ENCODE results near the gene WFDC5. TPM values are rescaled to one million over a fixed set of nuclear protein-coding genes. Genes with fewer than 3 reads are reported as not detected.
"Not testable (repeated sequence)": the region's sequence is repeated elsewhere in the genome, so short reads cannot be mapped to it uniquely, and the experiment has no call there.

The WFDC5 gene
- not detected for total RNA-seq

- Mint-ChIP-seq H3K9me3 (no peaks in the 10 kb centered on the region), H3K27me3 (ENCODE audit: low read depth) (peaks cover 2% of the 10 kb centered on the region), H3K36me3 (ENCODE audit: low read depth) (no peaks in the 10 kb centered on the region), H3K27ac (no peak within 1 kb of the TSS), H3K4me3 (no peak within 1 kb of the TSS), H3K4me1 (ENCODE audit: low read depth) (peaks cover 10% of the 10 kb centered on the region)
- CTCF ChIA-PET, result interaction anchor here (0.6 to 4.4 kb wide), 4 partner anchors 13 to 71 kb away, joined by 3 to 53 read pairs (median 6); no protein-coding TSS in a partner anchor
- DNase-seq, result peak; percentile 49
- intact Hi-C loops (cut with micrococcal nuclease), result no loop called here
These were observed at the start of gene WFDC5 for GRCh38 chr20:45114465-45115385. TSS of gene WFDC5 (minus strand) at chr20:45115174. CDS start at chr20:45115083, 91 bp downstream.

- Mint-ChIP-seq H3K4me3 (no peak overlapping the region), H3K36me3 (ENCODE audit: low read depth) (no peaks in the 10 kb centered on the region), H3K4me1 (ENCODE audit: low read depth) (no peaks in the 10 kb centered on the region), H3K27ac (no peak overlapping the region), H3K27me3 (ENCODE audit: low read depth) (peaks cover 52% of the 10 kb centered on the region), H3K9me3 (peaks cover 13% of the 10 kb centered on the region)
- no peak for DNase-seq
- intact Hi-C loops (cut with micrococcal nuclease), result no loop called here
- CTCF ChIA-PET, result interaction anchor here (1.0 to 2.1 kb wide), 2 partner anchors 10 to 24 kb away, joined by 3 to 8 read pairs; no protein-coding TSS in a partner anchor
These were observed 48.3 kb upstream of the WFDC5 start for GRCh38 chr20:45163083-45163803.

DNA sequence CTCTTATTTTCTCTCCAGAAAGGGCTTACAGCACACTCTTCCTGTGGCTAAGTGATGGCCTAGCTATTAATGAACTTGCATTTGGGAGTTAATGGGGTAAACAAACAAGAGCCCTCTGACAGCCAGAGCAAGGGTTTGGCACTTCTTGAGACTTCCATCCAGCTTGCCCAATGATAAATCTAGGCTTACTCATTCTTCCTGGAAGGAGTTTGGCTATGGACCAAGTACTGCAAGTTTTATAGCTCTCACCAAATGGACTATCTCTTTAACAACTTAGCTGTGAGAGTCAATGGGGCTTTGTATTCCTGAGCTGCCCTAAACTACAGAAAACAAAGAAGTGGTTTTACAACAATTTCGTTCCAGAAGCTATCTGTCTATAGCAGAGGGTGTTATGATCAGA is 43.0 kb upstream of the WFDC5 start:
- H3K4me1 Mint-ChIP-seq (ENCODE audit: low read depth), result no peaks in the 10 kb centered on the region
- H3K36me3 Mint-ChIP-seq (ENCODE audit: low read depth), result no peaks in the 10 kb centered on the region
- CTCF ChIA-PET, result no interaction called here
- no peak overlapping the region for H3K27ac Mint-ChIP-seq
- no peak overlapping the region for H3K4me3 Mint-ChIP-seq
- no peak for DNase-seq
- peaks cover 16% of the 10 kb centered on the region for H3K9me3 Mint-ChIP-seq
- peaks cover 28% of the 10 kb centered on the region for H3K27me3 Mint-ChIP-seq (ENCODE audit: low read depth)
- intact Hi-C loops (cut with micrococcal nuclease), result no loop called here

- no peaks in the 10 kb centered on the region for H3K4me1 Mint-ChIP-seq (ENCODE audit: low read depth)
- H3K27me3 Mint-ChIP-seq (ENCODE audit: low read depth), result peaks cover 22% of the 10 kb centered on the region
- peaks cover 13% of the 10 kb centered on the region for H3K9me3 Mint-ChIP-seq
- no peak overlapping the region for H3K4me3 Mint-ChIP-seq
- H3K36me3 Mint-ChIP-seq (ENCODE audit: low read depth), result no peaks in the 10 kb centered on the region
- DNase-seq, result no peak
- intact Hi-C loops (cut with micrococcal nuclease), result no loop called here
- CTCF ChIA-PET, result no interaction called here
- H3K27ac Mint-ChIP-seq, result no peak overlapping the region
These were observed 41.7 kb upstream of the WFDC5 start for GRCh38 chr20:45156713-45157112.

- H3K27me3 Mint-ChIP-seq (ENCODE audit: low read depth), result peaks cover 14% of the 10 kb centered on the region
- CTCF ChIA-PET; H3K36me3 Mint-ChIP-seq (ENCODE audit: low read depth); intact Hi-C loops (cut with micrococcal nuclease); H3K27ac Mint-ChIP-seq; H3K4me1 Mint-ChIP-seq (ENCODE audit: low read depth); H3K4me3 Mint-ChIP-seq; DNase-seq: not testable (repeated sequence)
- H3K9me3 Mint-ChIP-seq, result peaks cover 13% of the 10 kb centered on the region
These were observed 39.8 kb upstream of the WFDC5 start for GRCh38 chr20:45154794-45155193.

- Mint-ChIP-seq H3K4me3 (no peak overlapping the region), H3K27ac (no peak overlapping the region), H3K4me1 (ENCODE audit: low read depth) (no peaks in the 10 kb centered on the region), H3K36me3 (ENCODE audit: low read depth) (no peaks in the 10 kb centered on the region), H3K9me3 (peaks cover 12% of the 10 kb centered on the region), H3K27me3 (ENCODE audit: low read depth) (peaks cover 18% of the 10 kb centered on the region)
- DNase-seq, result no peak
- intact Hi-C loops (cut with micrococcal nuclease), result no loop called here
- CTCF ChIA-PET, result no interaction called here
These were observed 39.2 kb upstream of the WFDC5 start for GRCh38 chr20:45154183-45154582.

DNA sequence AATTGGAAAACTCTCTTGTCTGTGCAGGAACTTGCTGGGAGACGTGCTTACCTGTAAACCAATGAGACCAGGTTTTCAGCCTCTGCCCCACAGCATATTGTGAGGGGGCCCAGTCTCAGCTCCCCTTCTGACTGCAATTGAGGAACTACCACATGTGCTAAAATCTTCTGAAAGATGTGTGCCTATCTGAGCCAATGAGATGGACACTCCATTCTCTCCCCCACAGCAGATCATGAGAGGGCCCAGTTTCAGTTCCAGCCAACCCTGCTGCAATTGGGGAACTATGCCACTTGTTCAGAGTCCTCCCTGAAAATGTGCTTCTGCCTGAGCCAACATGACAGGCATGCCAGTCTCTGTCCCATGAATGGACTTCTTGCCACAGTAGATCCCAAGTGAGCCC is 38.8 kb upstream of the WFDC5 start:
- CTCF ChIA-PET, result interaction anchor here (0.8 to 1.1 kb wide), 2 partner anchors 10 to 138 kb away, joined by 3 to 4 read pairs; no protein-coding TSS in a partner anchor
- intact Hi-C loops (cut with micrococcal nuclease), result no loop called here
- Mint-ChIP-seq H3K27ac (no peak overlapping the region), H3K4me3 (no peak overlapping the region), H3K4me1 (ENCODE audit: low read depth) (no peaks in the 10 kb centered on the region), H3K27me3 (ENCODE audit: low read depth) (peaks cover 17% of the 10 kb centered on the region), H3K36me3 (ENCODE audit: low read depth) (no peaks in the 10 kb centered on the region), H3K9me3 (peaks cover 7% of the 10 kb centered on the region)
- no peak for DNase-seq

- Mint-ChIP-seq H3K4me3 (no peak overlapping the region), H3K36me3 (ENCODE audit: low read depth) (no peaks in the 10 kb centered on the region), H3K9me3 (peaks cover 1% of the 10 kb centered on the region), H3K27me3 (ENCODE audit: low read depth) (peaks cover 18% of the 10 kb centered on the region), H3K27ac (no peak overlapping the region), H3K4me1 (ENCODE audit: low read depth) (no peaks in the 10 kb centered on the region)
- DNase-seq, result no peak
- CTCF ChIA-PET, result interaction anchor here (0.6 to 1.1 kb wide), 3 partner anchors 11 to 139 kb away, joined by 3 to 4 read pairs (median 3); no protein-coding TSS in a partner anchor
- intact Hi-C loops (cut with micrococcal nuclease), result no loop called here
These were observed 38.2 kb upstream of the WFDC5 start for GRCh38 chr20:45153147-45153546.

GRCh38 chr20:45152405-45152804 is 37.4 kb upstream of the WFDC5 start:
- Mint-ChIP-seq H3K36me3 (ENCODE audit: low read depth) (no peaks in the 10 kb centered on the region), H3K4me1 (ENCODE audit: low read depth) (no peaks in the 10 kb centered on the region), H3K27me3 (ENCODE audit: low read depth) (peaks cover 20% of the 10 kb centered on the region), H3K9me3 (no peaks in the 10 kb centered on the region), H3K27ac (no peak overlapping the region), H3K4me3 (no peak overlapping the region)
- CTCF ChIA-PET, result interaction anchor here (1.1 kb wide), 1 partner anchor 12 kb away, joined by 3 read pairs; no protein-coding TSS in a partner anchor
- DNase-seq, result no peak
- intact Hi-C loops (cut with micrococcal nuclease), result no loop called here

DNA sequence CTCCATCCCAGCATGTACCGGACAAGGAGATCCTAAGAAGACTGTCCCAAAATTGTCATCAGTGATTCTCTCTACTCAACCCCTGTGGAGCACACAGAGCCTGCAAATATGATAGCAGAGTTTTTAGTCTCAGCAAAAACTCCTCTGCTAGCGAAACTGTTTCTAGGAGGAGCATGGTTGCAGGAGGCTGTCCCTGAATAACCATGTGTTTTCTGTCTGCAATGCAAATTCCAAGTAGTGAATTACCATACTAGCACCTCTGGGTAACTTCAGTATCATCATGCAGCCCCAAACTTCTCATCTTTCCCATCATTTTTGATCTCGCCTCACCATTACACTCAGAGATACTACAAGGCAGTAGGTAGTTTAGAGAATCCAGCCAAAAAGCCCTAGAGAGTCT is 34.1 kb upstream of the WFDC5 start:
- Mint-ChIP-seq H3K4me3 (no peak overlapping the region), H3K4me1 (ENCODE audit: low read depth) (no peaks in the 10 kb centered on the region), H3K36me3 (ENCODE audit: low read depth) (no peaks in the 10 kb centered on the region), H3K27me3 (ENCODE audit: low read depth) (peaks cover 15% of the 10 kb centered on the region), H3K9me3 (no peaks in the 10 kb centered on the region), H3K27ac (no peak overlapping the region)
- intact Hi-C loops (cut with micrococcal nuclease), result no loop called here
- CTCF ChIA-PET, result interaction anchor here (2.2 kb wide), 1 partner anchor 10 kb away, joined by 7 read pairs; no protein-coding TSS in a partner anchor
- DNase-seq, result no peak

GRCh38 chr20:45140836-45141235 is 25.9 kb upstream of the WFDC5 start:
- no peaks in the 10 kb centered on the region for H3K36me3 Mint-ChIP-seq (ENCODE audit: low read depth)
- intact Hi-C loops (cut with micrococcal nuclease), result no loop called here
- CTCF ChIA-PET, result interaction anchor here (0.6 to 4.5 kb wide), 3 partner anchors 29 to 152 kb away, joined by 3 to 62 read pairs (median 4); no protein-coding TSS in a partner anchor

DNA sequence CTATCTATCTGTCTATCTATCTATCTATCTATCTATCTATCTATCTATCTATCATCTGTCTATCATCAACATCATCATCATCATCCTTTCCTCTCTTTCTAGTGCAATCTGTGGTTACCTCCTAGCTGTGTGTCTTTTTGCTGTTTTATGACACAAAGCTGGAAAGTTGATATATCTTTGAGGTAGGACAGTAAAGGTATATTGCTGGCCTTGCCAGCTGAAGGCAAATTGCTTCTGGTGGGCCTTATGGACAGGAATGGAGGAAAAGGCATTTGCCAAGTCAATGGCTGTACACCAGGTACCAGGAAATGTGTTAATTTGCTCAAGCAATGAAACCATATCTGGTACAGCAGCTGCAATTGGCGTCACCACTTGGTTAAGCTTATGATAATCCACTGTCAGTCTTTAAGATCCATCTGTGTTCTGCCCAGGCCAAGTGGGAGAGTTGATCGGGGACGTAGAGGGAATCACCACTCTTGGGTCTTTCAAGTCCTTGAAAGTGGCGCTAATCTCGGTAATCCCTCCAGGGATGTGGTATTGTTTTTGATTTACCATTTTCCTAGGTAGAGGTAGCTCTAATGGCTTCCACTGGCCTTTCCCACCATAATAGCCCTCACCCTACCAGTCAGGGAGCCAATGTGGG is 24.9 kb upstream of the WFDC5 start:
- H3K27me3 Mint-ChIP-seq (ENCODE audit: low read depth); H3K4me1 Mint-ChIP-seq (ENCODE audit: low read depth); H3K9me3 Mint-ChIP-seq; H3K4me3 Mint-ChIP-seq; DNase-seq; H3K36me3 Mint-ChIP-seq (ENCODE audit: low read depth); H3K27ac Mint-ChIP-seq: not testable (repeated sequence)
- intact Hi-C loops (cut with micrococcal nuclease), result loop anchor here (10.0 kb wide), 1 partner anchor 85 kb away; the partner anchor contains the start of gene SEMG2
- CTCF ChIA-PET, result interaction anchor here (0.7 to 4.5 kb wide), 14 partner anchors 10 to 172 kb away, joined by 3 to 62 read pairs (median 4); no protein-coding TSS in a partner anchor

More at GRCh38 chr20:45140836-45141235, 25.9 kb upstream of the WFDC5 start:
- no peaks in the 10 kb centered on the region for H3K9me3 Mint-ChIP-seq
- no peak overlapping the region for H3K4me3 Mint-ChIP-seq
- H3K4me1 Mint-ChIP-seq (ENCODE audit: low read depth), result no peaks in the 10 kb centered on the region
- DNase-seq, result no peak
- H3K27me3 Mint-ChIP-seq (ENCODE audit: low read depth), result peaks cover 4% of the 10 kb centered on the region
- no peak overlapping the region for H3K27ac Mint-ChIP-seq

All from activated naive CD4-positive, alpha-beta T cell treated with anti-CD3 and anti-CD28 coated beads for 36 hours (primary cell).